Neural progenitor cell (in vitro differentiated cells): ENCODE measurements around the gene PLOD1.

Source experiments
- EZH2 ChIP-seq: fragments of 200-600 bp; sonication (generic); IDR thresholded peaks from 2 replicates; pipeline ENCODE4 v1.6.1; 2017; ENCODE audit warnings: antibody characterized with exemption, mild to moderate bottlenecking, moderate library complexity
- TF ChIP-seq, protein P1 (sequence below): fragments of 200-600 bp; sonication (generic); IDR thresholded peaks from 2 replicates; pipeline ENCODE4 v1.5.1; 2017; ENCODE audit warnings: antibody characterized with exemption, mild to moderate bottlenecking

DNA sequence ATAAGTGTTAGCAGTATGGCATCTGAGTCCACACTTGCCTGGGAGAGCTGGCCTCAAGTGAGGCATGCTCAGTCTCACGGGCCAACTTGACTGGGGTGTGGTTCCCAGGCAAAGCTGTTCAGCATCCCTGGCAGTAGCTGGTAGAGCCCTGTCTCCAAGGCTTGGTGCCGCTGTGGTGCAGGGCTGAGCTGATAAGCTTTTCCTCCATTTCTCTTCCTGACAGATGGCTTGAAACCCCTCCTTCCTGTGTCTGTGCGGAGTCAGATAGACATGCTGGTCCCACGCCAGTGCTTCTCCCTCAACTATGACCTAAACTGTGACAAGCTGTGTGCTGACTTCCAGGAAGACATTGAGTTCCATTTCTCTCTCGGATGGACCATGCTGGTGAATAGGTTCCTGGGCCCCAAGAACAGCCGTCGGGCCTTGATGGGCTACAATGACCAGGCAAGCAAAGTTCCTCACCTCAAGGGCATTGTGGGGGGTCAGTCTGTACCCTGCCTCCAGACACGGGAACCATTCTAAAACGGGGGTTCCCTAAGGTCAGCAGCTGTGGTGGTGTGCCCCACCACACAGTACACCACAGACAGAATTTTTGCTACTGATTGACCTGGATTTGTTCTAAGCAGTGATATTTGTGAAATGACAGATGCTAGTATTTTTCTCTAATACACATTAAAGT, 71.1 kb downstream of the PLOD1 start:
- TF ChIP-seq, protein P1, sequence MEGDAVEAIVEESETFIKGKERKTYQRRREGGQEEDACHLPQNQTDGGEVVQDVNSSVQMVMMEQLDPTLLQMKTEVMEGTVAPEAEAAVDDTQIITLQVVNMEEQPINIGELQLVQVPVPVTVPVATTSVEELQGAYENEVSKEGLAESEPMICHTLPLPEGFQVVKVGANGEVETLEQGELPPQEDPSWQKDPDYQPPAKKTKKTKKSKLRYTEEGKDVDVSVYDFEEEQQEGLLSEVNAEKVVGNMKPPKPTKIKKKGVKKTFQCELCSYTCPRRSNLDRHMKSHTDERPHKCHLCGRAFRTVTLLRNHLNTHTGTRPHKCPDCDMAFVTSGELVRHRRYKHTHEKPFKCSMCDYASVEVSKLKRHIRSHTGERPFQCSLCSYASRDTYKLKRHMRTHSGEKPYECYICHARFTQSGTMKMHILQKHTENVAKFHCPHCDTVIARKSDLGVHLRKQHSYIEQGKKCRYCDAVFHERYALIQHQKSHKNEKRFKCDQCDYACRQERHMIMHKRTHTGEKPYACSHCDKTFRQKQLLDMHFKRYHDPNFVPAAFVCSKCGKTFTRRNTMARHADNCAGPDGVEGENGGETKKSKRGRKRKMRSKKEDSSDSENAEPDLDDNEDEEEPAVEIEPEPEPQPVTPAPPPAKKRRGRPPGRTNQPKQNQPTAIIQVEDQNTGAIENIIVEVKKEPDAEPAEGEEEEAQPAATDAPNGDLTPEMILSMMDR, result no peak
- no peak for TF ChIP-seq EZH2
